Measurements from ENCODE around the gene FAAP100.

FAAP100 gene

GRCh38 chr17:81549826-81550225 lies 2.3 kb downstream of the FAAP100 start:
- H3K4me3 ChIP-seq (ENCODE audit: low read length) = no peak overlapping the region
- DNase-seq (ENCODE audit: low read depth) = no peak
- no peak for TF ChIP-seq CTCF (IDR thresholded peaks at IDR 0.05; ENCODE audit: insufficient read depth, low read depth, low read length, missing control alignments)

GRCh38 chr17:81549031-81549557 lies 3.1 kb downstream of the FAAP100 start:
- TF ChIP-seq CTCF (IDR thresholded peaks at IDR 0.05; ENCODE audit: insufficient read depth, low read depth, low read length, missing control alignments) = no peak
- no peak for DNase-seq (ENCODE audit: low read depth)
- H3K4me3 ChIP-seq (ENCODE audit: low read length) = no peak overlapping the region

GRCh38 chr17:81547614-81547982 lies 4.6 kb downstream of the FAAP100 start:
- no peak overlapping the region for H3K4me3 ChIP-seq (ENCODE audit: low read length)
- no peak for TF ChIP-seq CTCF (IDR thresholded peaks at IDR 0.05; ENCODE audit: insufficient read depth, low read depth, low read length, missing control alignments)
- no peak for DNase-seq (ENCODE audit: low read depth)

- no peak overlapping the region for H3K4me3 ChIP-seq (ENCODE audit: low read length)
- no peak for TF ChIP-seq CTCF (IDR thresholded peaks at IDR 0.05; ENCODE audit: insufficient read depth, low read depth, low read length, missing control alignments)
- no peak for DNase-seq (ENCODE audit: low read depth)
Observed at GRCh38 chr17:81546906-81547613, 5.1 kb downstream of the FAAP100 start.

GRCh38 chr17:81545160-81545949 lies 6.8 kb downstream of the FAAP100 start:
- TF ChIP-seq CTCF (IDR thresholded peaks at IDR 0.05; ENCODE audit: insufficient read depth, low read depth, low read length, missing control alignments) = no peak
- H3K4me3 ChIP-seq (ENCODE audit: low read length) = no peak overlapping the region
- DNase-seq (ENCODE audit: low read depth) = no peak

GRCh38 chr17:81544281-81544974 lies 7.7 kb downstream of the FAAP100 start:
- DNase-seq (ENCODE audit: low read depth) = no peak
- no peak for TF ChIP-seq CTCF (IDR thresholded peaks at IDR 0.05; ENCODE audit: insufficient read depth, low read depth, low read length, missing control alignments)
- no peak overlapping the region for H3K4me3 ChIP-seq (ENCODE audit: low read length)

Data from epithelial cell of esophagus (primary cell).